Upper lobe of left lung (tissue), 6 donors: ENCODE results near the gene SLC2A4RG. TPM values are rescaled to one million over a fixed set of nuclear protein-coding genes. Genes with fewer than 3 reads are reported as not detected.

Experiments used
- ATAC-seq, 2 donors: fragments of 200-7000 bp; cut with Tn5 transposase; one replicate each; pipeline ENCODE4 v1.9.1; 2022; ENCODE audit warnings: mild to moderate bottlenecking in 2 of 2, moderate library complexity in 2 of 2; ENCODE audit not compliant: low FRiP score in 2 of 2
- DNase-seq, 2 donors: peaks; one replicate each; pipeline ENCODE4 v3.0.0-alpha.2; 2019 to 2020
- H3K27ac ChIP-seq, 4 donors: fragments of 200-600 bp; sonication (generic); one replicate each; pipeline ENCODE4 v1.5.1; 2016 to 2019
- H3K27me3 ChIP-seq, 4 donors: fragments of 200-600 bp; sonication (generic); one replicate each; pipeline ENCODE4 v1.5.1; 2017 to 2019
- H3K36me3 ChIP-seq, 4 donors: fragments of 200-600 bp; sonication (generic); one replicate each; pipeline ENCODE4 v1.5.1; 2016 to 2019
- H3K4me1 ChIP-seq, 4 donors: fragments of 200-600 bp; sonication (generic); one replicate each; pipeline ENCODE4 v1.5.1; 2018 to 2019
- H3K4me3 ChIP-seq, 4 donors: fragments of 200-600 bp; sonication (generic); one replicate each; pipeline ENCODE4 v1.5.1; 2017 to 2019; ENCODE audit warnings: mild to moderate bottlenecking in 2 of 4, moderate library complexity in 1 of 4
- H3K9me3 ChIP-seq, 4 donors: fragments of 200-600 bp; sonication (generic); one replicate each; pipeline ENCODE4 v1.5.1; 2018 to 2019
- CTCF ChIP-seq, 6 experiments: fragments of 450-650 bp in 4 of 6; fragments of 200-600 bp in 2 of 6; sonication (generic) in 2 of 6; IDR thresholded peaks; one replicate each; pipeline ENCODE4 v1.5.1; 2016 to 2019; ENCODE audit warnings: antibody characterized with exemption in 6 of 6
- EP300 ChIP-seq, 4 donors: sonication (generic); formaldehyde crosslinking; IDR thresholded peaks; one replicate each; pipeline ENCODE4 v1.5.1; 2017; ENCODE audit warnings: antibody characterized with exemption in 4 of 4, control low read depth in 2 of 4
- POLR2A ChIP-seq, 4 donors: fragments of 450-650 bp; IDR thresholded peaks; one replicate each; pipeline ENCODE4 v1.5.1; 2016 to 2017; ENCODE audit warnings: antibody characterized with exemption in 4 of 4, mild to moderate bottlenecking in 2 of 4
- POLR2AphosphoS5 ChIP-seq, 2 donors: sonication (generic); formaldehyde crosslinking; IDR thresholded peaks; one replicate each; pipeline ENCODE4 v1.5.1; 2017; ENCODE audit warnings: antibody characterized with exemption in 2 of 2
- WGBS, 2 donors: methylation state at CpG; one replicate each; pipeline ENCODE4 v1.1.5; 2017 to 2018; 5-methylcytosine and 5-hydroxymethylcytosine counted together
- small RNA-seq, 4 donors: library from RNA; depleted of rRNA; stranded (forward); fragments of <200 nt; gene quantifications; one replicate each; pipeline ENCODE3, GENCODE V24; 2016
- total RNA-seq, 6 donors: library from RNA; depleted of rRNA in 4 of 6; stranded (reverse); fragments of >200 nt in 4 of 6; gene quantifications; one replicate each; pipeline versions ENCODE4 v1.1.0 to v1.2.1, GENCODE V29; 2016 to 2021
- donor health status: DM: no; HTN: no; CAD: no; lungs with moderate emphysema.
- donor health status: DM: no; HTN: yes; CAD: no; lungs with severe emphysema.

Gene SLC2A4RG
- total RNA-seq, 6 donors from 2014 or later = 28.8 to 106 (median 71.9) TPM

- Histone ChIP-seq H3K4me3 (no peak overlapping the region), H3K4me1 (peaks cover 6 to 12% (median 7%) of the 10 kb centered on the region in 4 donors), H3K27me3 (no peaks in the 10 kb centered on the region), H3K27ac (no peak overlapping the region), H3K9me3 (no peaks in the 10 kb centered on the region), H3K36me3 (peaks cover 0 to 21% (median 15%) of the 10 kb centered on the region in 4 donors)
- DNase-seq (no peak), ATAC-seq (no peak)
- no peak for TF ChIP-seq POLR2AphosphoS5 (IDR thresholded peaks at IDR 0.05)
- TF ChIP-seq POLR2A (IDR thresholded peaks at IDR 0.05) = no peak
- no peak for TF ChIP-seq EP300 (IDR thresholded peaks at IDR 0.05)
- TF ChIP-seq CTCF (IDR thresholded peaks at IDR 0.05) = no peak
- 94 to 95% methylated on average over 40 to 52 of the region's 57 CpGs for WGBS, 2 donors
These were observed 50.4 kb downstream of the SLC2A4RG start for GRCh38 chr20:63789836-63790571.

- H3K27me3 ChIP-seq = no peaks in the 10 kb centered on the region
- no peaks in the 10 kb centered on the region for H3K9me3 ChIP-seq
- ATAC-seq (no peak), DNase-seq (no peak)
- peaks cover 0 to 21% (median 16%) of the 10 kb centered on the region in 4 donors for H3K36me3 ChIP-seq
- H3K27ac ChIP-seq = no peak overlapping the region
- no peak overlapping the region for H3K4me3 ChIP-seq
- TF ChIP-seq POLR2AphosphoS5 (IDR thresholded peaks at IDR 0.05) (no peak), POLR2A (IDR thresholded peaks at IDR 0.05) (no peak), EP300 (IDR thresholded peaks at IDR 0.05) (no peak), CTCF (IDR thresholded peaks at IDR 0.05) (no peak)
- WGBS, 2 donors = 93 to 96% methylated on average over 26 to 36 of the region's 37 CpGs
- peaks cover 6 to 12% (median 7%) of the 10 kb centered on the region in 4 donors for H3K4me1 ChIP-seq
These were observed 51.1 kb downstream of the SLC2A4RG start for GRCh38 chr20:63790572-63791168.

GRCh38 chr20:63791497-63792156 lies 52.1 kb downstream of the SLC2A4RG start:
- H3K27ac ChIP-seq = peak overlapping the region in 1 of 4 donors; percentile 10
- H3K4me3 ChIP-seq = no peak overlapping the region
- WGBS, 2 donors = 58 to 60% methylated on average over 23 of the region's 23 CpGs
- ATAC-seq (no peak), DNase-seq (peak in 1 of 2 donors; percentile 60)
- H3K9me3 ChIP-seq = no peaks in the 10 kb centered on the region
- H3K36me3 ChIP-seq = peaks cover 0 to 21% (median 16%) of the 10 kb centered on the region in 4 donors
- TF ChIP-seq POLR2AphosphoS5 (IDR thresholded peaks at IDR 0.05) (no peak), EP300 (IDR thresholded peaks at IDR 0.05) (no peak), CTCF (IDR thresholded peaks at IDR 0.05) (no peak), POLR2A (IDR thresholded peaks at IDR 0.05) (no peak)
- no peaks in the 10 kb centered on the region for H3K27me3 ChIP-seq
- H3K4me1 ChIP-seq = peaks cover 0 to 7% (median 5%) of the 10 kb centered on the region in 4 donors

DNA sequence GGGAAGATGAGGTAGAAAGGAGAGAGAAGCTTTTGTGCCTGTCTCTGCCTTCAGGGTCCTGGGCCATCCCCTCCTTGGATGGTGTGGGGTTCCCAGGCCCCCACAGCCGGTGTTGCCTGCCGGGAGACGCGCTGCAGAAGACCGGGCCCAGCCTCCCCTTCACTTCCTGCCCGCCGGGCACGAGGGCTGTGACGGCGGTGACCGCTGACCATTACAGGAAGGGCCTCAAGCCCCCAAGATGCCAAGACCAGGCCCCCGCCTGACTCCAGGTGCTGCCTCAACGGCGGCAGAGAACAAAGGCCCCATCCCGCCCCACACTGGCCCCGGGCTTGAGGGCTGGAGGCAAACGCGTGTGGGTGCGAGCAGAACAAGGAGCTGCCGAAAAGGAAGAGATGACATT lies 53.3 kb downstream of the SLC2A4RG start:
- WGBS, 2 donors = 75 to 94% methylated on average over 5 to 15 of the region's 20 CpGs
- no peak for ATAC-seq

More for the DNA sequence above, 53.3 kb downstream of the SLC2A4RG start:
- peaks cover 0 to 7% (median 4%) of the 10 kb centered on the region in 4 donors for H3K4me1 ChIP-seq
- H3K27ac ChIP-seq = peak overlapping the region in 1 of 4 donors; percentile 20
- H3K27me3 ChIP-seq = no peaks in the 10 kb centered on the region
- peaks cover 0 to 20% (median 16%) of the 10 kb centered on the region in 4 donors for H3K36me3 ChIP-seq
- TF ChIP-seq CTCF (IDR thresholded peaks at IDR 0.05) (no peak), POLR2A (IDR thresholded peaks at IDR 0.05) (no peak), EP300 (IDR thresholded peaks at IDR 0.05) (no peak), POLR2AphosphoS5 (IDR thresholded peaks at IDR 0.05) (no peak)
- H3K4me3 ChIP-seq = no peak overlapping the region
- no peak for DNase-seq
- H3K9me3 ChIP-seq = no peaks in the 10 kb centered on the region

Small RNAs within 50 kb of the gene (small RNA-seq; reads per million reads assigned to genes)
- 0 reads per million in 4 donors for gene LIME1
- 0 reads per million in 4 donors for gene TNFRSF6B

Other genes starting within 250 kb of the SLC2A4RG start
- 1 to 10 TPM in 2 of 6 donors, under 1 TPM in 2, not detected in 2; 0.61 to 1.6 (median 1.1) TPM for gene EEF1A2, start 240.7 kb upstream of the SLC2A4RG start, total RNA-seq
- 100 to 1,000 TPM in 5 of 6 donors, 10 to 100 TPM in 1; 91.1 to 468 (median 416) TPM for gene PPDPF, start 219.0 kb upstream of the SLC2A4RG start, total RNA-seq
- gene PTK6, start 202.4 kb upstream of the SLC2A4RG start, total RNA-seq = 1 to 10 TPM; 3.3 to 9.8 (median 6.0) TPM
- not detected for gene SRMS, start 192.0 kb upstream of the SLC2A4RG start, total RNA-seq
- gene FNDC11, start 185.6 kb upstream of the SLC2A4RG start, total RNA-seq = 1 to 10 TPM in 4 of 6 donors, under 1 TPM in 2; 0.29 to 6.5 (median 1.4) TPM
- 100 to 1,000 TPM in 1 of 6 donors, 10 to 100 TPM in 5; 40.1 to 102 (median 56.6) TPM for gene HELZ2, start 165.5 kb upstream of the SLC2A4RG start, total RNA-seq
- gene GMEB2, start 112.7 kb upstream of the SLC2A4RG start, total RNA-seq = 10 to 100 TPM; 10.1 to 12.9 (median 12.4) TPM
- gene STMN3, start 86.4 kb upstream of the SLC2A4RG start, total RNA-seq = 10 to 100 TPM in 3 of 6 donors, 1 to 10 TPM in 3; 2.1 to 16.5 (median 9.1) TPM
- gene RTEL1, start 81.5 kb upstream of the SLC2A4RG start, total RNA-seq = 10 to 100 TPM in 5 of 6 donors, 1 to 10 TPM in 1; 8.6 to 73.3 (median 32.5) TPM
- gene TNFRSF6B, start 43.1 kb upstream of the SLC2A4RG start, total RNA-seq = 10 to 100 TPM; 13.8 to 34.8 (median 16.9) TPM
- gene ARFRP1, start 31.8 kb upstream of the SLC2A4RG start, total RNA-seq = 10 to 100 TPM; 26.8 to 56.4 (median 46.3) TPM
- 10 to 100 TPM; 24.8 to 70.2 (median 36.8) TPM for gene ZGPAT, start 31.7 kb upstream of the SLC2A4RG start, total RNA-seq
- 10 to 100 TPM; 12.4 to 51.3 (median 15.3) TPM for gene LIME1, start 3.1 kb upstream of the SLC2A4RG start, total RNA-seq
- 10 to 100 TPM in 4 of 6 donors, 1 to 10 TPM in 2; 7.6 to 25.3 (median 11.6) TPM for gene ZBTB46, start 91.5 kb downstream of the SLC2A4RG start, total RNA-seq
- under 1 TPM in 1 of 6 donors, not detected in 5; 0.23 TPM for gene ABHD16B, start 121.7 kb downstream of the SLC2A4RG start, total RNA-seq
- 100 to 1,000 TPM in 1 of 6 donors, 10 to 100 TPM in 5; 64.2 to 103 (median 79.4) TPM for gene TPD52L2, start 125.5 kb downstream of the SLC2A4RG start, total RNA-seq
- 10 to 100 TPM; 44.6 to 66.0 (median 60.7) TPM for gene DNAJC5, start 155.3 kb downstream of the SLC2A4RG start, total RNA-seq
- 100 to 1,000 TPM in 1 of 6 donors, 10 to 100 TPM in 5; 23.0 to 103 (median 37.3) TPM for gene UCKL1, start 216.6 kb downstream of the SLC2A4RG start, total RNA-seq
- 10 to 100 TPM; 10.8 to 22.0 (median 16.3) TPM for gene ZNF512B, start 230.2 kb downstream of the SLC2A4RG start, total RNA-seq
- gene SAMD10, start 239.9 kb downstream of the SLC2A4RG start, total RNA-seq = 1 to 10 TPM; 2.6 to 7.2 (median 4.7) TPM
- gene PRPF6, start 241.4 kb downstream of the SLC2A4RG start, total RNA-seq = 100 to 1,000 TPM in 1 of 6 donors, 10 to 100 TPM in 5; 60.5 to 113 (median 68.0) TPM